ENCODE data around the gene FUT8.

- TF ChIP-seq CTCF (IDR thresholded peaks at IDR 0.05; ENCODE audit: borderline replicate concordance, extremely low read depth, low read length, poor library complexity, severe bottlenecking), result no peak
- no peak for TF ChIP-seq EZH2 (IDR thresholded peaks at IDR 0.05; ENCODE audit: borderline replicate concordance, low read depth, low read length, severe bottlenecking)
Observed at GRCh38 chr14:65564370-65564769, 151.8 kb downstream of the FUT8 start.

Measured in DND-41 (cell line).